Mesenchymal stem cell (in vitro differentiated cells and primary cell): ENCODE data around the gene SSH2.

Source experiments
- DNase-seq: peaks from one replicate; pipeline ENCODE4 v3.0.0-alpha.2; 2013
- H2AFZ ChIP-seq: one replicate; pipeline ENCODE4 v1.6.1; 2013; ENCODE audit warnings: low read depth, mild to moderate bottlenecking, control low read depth, inconsistent platforms, low read length, moderate library complexity
- H2AK5ac ChIP-seq: 2 replicates; pipeline ENCODE4 v1.6.1; 2013; ENCODE audit warnings: low read length, moderate library complexity, mild to moderate bottlenecking, inconsistent platforms; ENCODE audit not compliant: severe bottlenecking
- H2BK120ac ChIP-seq: one replicate; pipeline ENCODE4 v1.6.1; 2013; ENCODE audit warnings: low read depth, mild to moderate bottlenecking, inconsistent platforms, low read length, moderate library complexity
- H2BK12ac ChIP-seq, 2 experiments: one replicate each; pipeline ENCODE4 v1.6.1; 2013; ENCODE audit warnings: inconsistent platforms in 2 of 2, low read length in 2 of 2, mild to moderate bottlenecking in 2 of 2, moderate library complexity in 2 of 2, control low read depth in 1 of 2
- H2BK15ac ChIP-seq: one replicate; pipeline ENCODE4 v1.6.1; 2013; ENCODE audit warnings: mild to moderate bottlenecking, low read depth, inconsistent platforms; ENCODE audit not compliant: poor library complexity, severe bottlenecking
- H2BK5ac ChIP-seq: 2 replicates; pipeline ENCODE4 v1.6.1; 2013; ENCODE audit warnings: low read depth, mild to moderate bottlenecking, low read length, control low read depth, inconsistent platforms; ENCODE audit not compliant: poor library complexity, severe bottlenecking
- H3K14ac ChIP-seq, 2 experiments: one replicate each; pipeline ENCODE4 v1.6.1; 2013; ENCODE audit warnings: inconsistent platforms in 2 of 2, low read length in 2 of 2, control low read depth in 1 of 2, mild to moderate bottlenecking in 1 of 2, moderate library complexity in 1 of 2
- H3K18ac ChIP-seq, 2 experiments: one replicate each; pipeline ENCODE4 v1.6.1; 2013; ENCODE audit warnings: inconsistent platforms in 2 of 2, low read length in 2 of 2, control low read depth in 1 of 2, low read depth in 1 of 2, mild to moderate bottlenecking in 1 of 2
- H3K23ac ChIP-seq, 2 experiments: one replicate each; pipeline ENCODE4 v1.6.1; 2013; ENCODE audit warnings: inconsistent platforms in 2 of 2, low read length in 2 of 2, mild to moderate bottlenecking in 2 of 2, moderate library complexity in 2 of 2, control low read depth in 1 of 2
- H3K27ac ChIP-seq: 2 replicates; pipeline ENCODE4 v1.5.1; 2013; ENCODE audit warnings: mild to moderate bottlenecking, moderate library complexity, low read length, control low read depth, inconsistent platforms; ENCODE audit not compliant: poor library complexity, severe bottlenecking
- H3K27me3 ChIP-seq, 2 experiments: 2 replicates each; pipeline versions ENCODE4 v1.6.1 to v1.7.0; 2013; ENCODE audit warnings: low read length in 2 of 2, mild to moderate bottlenecking in 2 of 2, moderate library complexity in 2 of 2, control low read depth in 1 of 2, inconsistent platforms in 1 of 2; ENCODE audit not compliant: control insufficient read depth in 1 of 2, insufficient read depth in 1 of 2
- H3K36me3 ChIP-seq, 2 experiments: 2 replicates each; pipeline versions ENCODE4 v1.6.1 to v1.7.0; 2013; ENCODE audit warnings: low read length in 2 of 2, control low read depth in 1 of 2, inconsistent platforms in 1 of 2, low read depth in 1 of 2, mild to moderate bottlenecking in 1 of 2; ENCODE audit not compliant: insufficient read depth in 2 of 2, control insufficient read depth in 1 of 2
- H3K4ac ChIP-seq, 2 experiments: one replicate each; pipeline ENCODE4 v1.6.1; 2013; ENCODE audit warnings: inconsistent platforms in 2 of 2, low read length in 2 of 2, mild to moderate bottlenecking in 2 of 2, moderate library complexity in 2 of 2, control low read depth in 1 of 2, low read depth in 1 of 2
- H3K4me1 ChIP-seq: 2 replicates; pipeline ENCODE4 v1.6.1; 2013; ENCODE audit warnings: low read depth, low read length, control low read depth; ENCODE audit not compliant: control insufficient read depth, insufficient read depth
- H3K4me2 ChIP-seq: 2 replicates; pipeline ENCODE4 v1.6.1; 2013; ENCODE audit warnings: low read length, mild to moderate bottlenecking, inconsistent platforms; ENCODE audit not compliant: poor library complexity, severe bottlenecking
- H3K4me3 ChIP-seq, 2 experiments: 2 replicates each; pipeline versions ENCODE4 v1.5.1 to v1.7.0; 2013; ENCODE audit warnings: low read length in 2 of 2, mild to moderate bottlenecking in 2 of 2, control low read depth in 1 of 2, low read depth in 1 of 2; ENCODE audit not compliant: insufficient read depth in 1 of 2
- H3K79me1 ChIP-seq: replicated peaks from 2 replicates; pipeline ENCODE4 v1.6.1; 2013; ENCODE audit warnings: mild to moderate bottlenecking, control low read depth, low read length, inconsistent platforms; ENCODE audit not compliant: poor library complexity, severe bottlenecking
- H3K9ac ChIP-seq: 2 replicates; pipeline ENCODE4 v1.7.0; 2013; ENCODE audit warnings: mild to moderate bottlenecking, low read length, moderate library complexity
- H3K9me3 ChIP-seq: 2 replicates; pipeline ENCODE4 v1.7.0; 2013; ENCODE audit warnings: mild to moderate bottlenecking, low read length; ENCODE audit not compliant: control insufficient read depth
- H4K8ac ChIP-seq: one replicate; pipeline ENCODE4 v1.6.1; 2013; ENCODE audit warnings: inconsistent platforms, mild to moderate bottlenecking, low read length, moderate library complexity
- H4K91ac ChIP-seq: one replicate; pipeline ENCODE4 v1.6.1; 2013; ENCODE audit warnings: mild to moderate bottlenecking, low read length, inconsistent platforms
- WGBS: methylation state at CpG from one replicate; pipeline ENCODE4 v1.1.7; 2013; ENCODE audit warnings: mixed read lengths; 5-methylcytosine and 5-hydroxymethylcytosine counted together

SSH2 gene

GRCh38 chr17:29949696-29950095, 19.7 kb upstream of the SSH2 start:
- H2BK15ac ChIP-seq: no peak overlapping the region
- no peak overlapping the region for H3K4me3 ChIP-seq
- no peak overlapping the region for H2BK5ac ChIP-seq
- no peak overlapping the region for H2BK120ac ChIP-seq
- no peaks in the 10 kb centered on the region for H3K79me1 ChIP-seq
- no peak overlapping the region for H4K91ac ChIP-seq
- H3K23ac ChIP-seq: no peak overlapping the region
- no peak overlapping the region for H2AFZ ChIP-seq
- no peak overlapping the region for H3K4me2 ChIP-seq
- H3K36me3 ChIP-seq: no peaks in the 10 kb centered on the region
- no peak overlapping the region for H4K8ac ChIP-seq
- no peak overlapping the region for H3K18ac ChIP-seq
- H3K27me3 ChIP-seq: no peaks in the 10 kb centered on the region
- DNase-seq: no peak
- H3K4me1 ChIP-seq: no peaks in the 10 kb centered on the region
- no peak overlapping the region for H3K4ac ChIP-seq
- H3K27ac ChIP-seq: no peak overlapping the region
- no peaks in the 10 kb centered on the region for H3K9me3 ChIP-seq
- no peak overlapping the region for H2AK5ac ChIP-seq
- H2BK12ac ChIP-seq: no peak overlapping the region
- no peak overlapping the region for H3K14ac ChIP-seq
- no peak overlapping the region for H3K9ac ChIP-seq

GRCh38 chr17:29948448-29949215, 18.6 kb upstream of the SSH2 start:
- Histone ChIP-seq H3K23ac (no peak overlapping the region), H3K27me3 (no peaks in the 10 kb centered on the region), H3K9ac (no peak overlapping the region), H3K18ac (no peak overlapping the region), H3K79me1 (no peaks in the 10 kb centered on the region), H3K4me3 (no peak overlapping the region), H3K14ac (no peak overlapping the region), H3K4me1 (no peaks in the 10 kb centered on the region), H4K8ac (no peak overlapping the region), H2BK120ac (no peak overlapping the region), H3K4ac (no peak overlapping the region), H3K27ac (no peak overlapping the region), H2BK5ac (no peak overlapping the region), H2AFZ (no peak overlapping the region), H2AK5ac (no peak overlapping the region), H3K36me3 (no peaks in the 10 kb centered on the region), H2BK12ac (no peak overlapping the region), H2BK15ac (no peak overlapping the region), H3K9me3 (no peaks in the 10 kb centered on the region), H3K4me2 (no peak overlapping the region), H4K91ac (no peak overlapping the region)
- no peak for DNase-seq
- 91% methylated on average over 1 of the region's 3 CpGs for WGBS

GRCh38 chr17:29945281-29945680, 15.3 kb upstream of the SSH2 start:
- H3K23ac ChIP-seq: no peak overlapping the region
- H3K14ac ChIP-seq: no peak overlapping the region
- no peaks in the 10 kb centered on the region for H3K9me3 ChIP-seq
- no peak overlapping the region for H3K4ac ChIP-seq
- 67% methylated on average over 1 of the region's 2 CpGs for WGBS
- H3K27me3 ChIP-seq: no peaks in the 10 kb centered on the region
- no peaks in the 10 kb centered on the region for H3K4me1 ChIP-seq
- H3K9ac ChIP-seq: no peak overlapping the region
- H4K91ac ChIP-seq: no peak overlapping the region
- DNase-seq: no peak
- H2BK120ac ChIP-seq: no peak overlapping the region
- H2BK5ac ChIP-seq: no peak overlapping the region
- H4K8ac ChIP-seq: no peak overlapping the region
- H3K36me3 ChIP-seq: no peaks in the 10 kb centered on the region
- no peaks in the 10 kb centered on the region for H3K79me1 ChIP-seq
- H3K18ac ChIP-seq: no peak overlapping the region
- H3K4me3 ChIP-seq: no peak overlapping the region
- no peak overlapping the region for H2BK12ac ChIP-seq
- H2BK15ac ChIP-seq: no peak overlapping the region
- no peak overlapping the region for H3K4me2 ChIP-seq
- no peak overlapping the region for H2AFZ ChIP-seq
- no peak overlapping the region for H2AK5ac ChIP-seq
- H3K27ac ChIP-seq: no peak overlapping the region

- no peak within 1 kb of the TSS for H3K9ac ChIP-seq
- no peaks in the 10 kb centered on the region for H3K79me1 ChIP-seq
- peaks cover 0 to 3% of the 10 kb centered on the region in 2 experiments for H3K27me3 ChIP-seq
- H3K4me3 ChIP-seq: no peak within 1 kb of the TSS
- no peaks in the 10 kb centered on the region for H3K9me3 ChIP-seq
- no peak within 1 kb of the TSS for H4K8ac ChIP-seq
- no peak within 1 kb of the TSS for H2BK15ac ChIP-seq
- no peak within 1 kb of the TSS for H2BK5ac ChIP-seq
- H3K4me1 ChIP-seq: no peaks in the 10 kb centered on the region
- H3K18ac ChIP-seq: no peak within 1 kb of the TSS
- no peak within 1 kb of the TSS for H3K14ac ChIP-seq
- H3K4ac ChIP-seq: no peak within 1 kb of the TSS
- WGBS: 100% methylated on average over 1 of the region's 1 CpG
- no peak within 1 kb of the TSS for H2BK120ac ChIP-seq
- no peak within 1 kb of the TSS for H2AK5ac ChIP-seq
- H4K91ac ChIP-seq: no peak within 1 kb of the TSS
- no peaks in the 10 kb centered on the region for H3K36me3 ChIP-seq
- H3K23ac ChIP-seq: no peak within 1 kb of the TSS
- no peak within 1 kb of the TSS for H2BK12ac ChIP-seq
- no peak within 1 kb of the TSS for H3K27ac ChIP-seq
- H2AFZ ChIP-seq: no peak within 1 kb of the TSS
- DNase-seq: no peak
- H3K4me2 ChIP-seq: no peak within 1 kb of the TSS
These were observed 11.3 kb upstream of the SSH2 start, which contains the start of gene EFCAB5 for GRCh38 chr17:29941334-29941733. TSS of gene EFCAB5 (plus strand) at chr17:29941634. CDS start at chr17:29941797, 163 bp downstream.
